Brain microvascular endothelial cell (primary cell): Measurements from ENCODE around the gene FAHD1.

Source experiments
- DNase-seq: peaks from one replicate; pipeline ENCODE4 v3.0.0-alpha.2; 2020
- H3K27ac ChIP-seq: fragments of 250-450 bp; sonication (Bioruptor Pico); 2 replicates; pipeline ENCODE4 v1.5.1; 2020; ENCODE audit warnings: mild to moderate bottlenecking, moderate library complexity
- H3K27me3 ChIP-seq: fragments of 250-450 bp; sonication (Bioruptor Pico); replicated peaks from 2 replicates; pipeline ENCODE4 v1.5.1; 2020; ENCODE audit warnings: mild to moderate bottlenecking
- H3K36me3 ChIP-seq: fragments of 250-450 bp; sonication (Bioruptor Pico); replicated peaks from 2 replicates; pipeline ENCODE4 v1.5.1; 2020; ENCODE audit warnings: mild to moderate bottlenecking
- H3K4me3 ChIP-seq: 2 replicates; pipeline ENCODE4 v1.5.1; 2011; ENCODE audit warnings: low read depth, mild to moderate bottlenecking, control low read depth, low read length, moderate library complexity
- CTCF ChIP-seq: IDR thresholded peaks from 2 replicates; pipeline ENCODE4 v1.5.1; 2011; ENCODE audit warnings: low read depth, mild to moderate bottlenecking, moderate library complexity, low read length, control low read depth, inconsistent platforms; ENCODE audit errors: missing control alignments
- in situ Hi-C: cut with HindIII; loops from 2 replicates; pipeline ENCODE4 v1.10.0; 2017; ENCODE audit warnings: low sequenced_read_pairs, low pct_ligation_motif_present

Gene FAHD1

GRCh38 chr16:1784977-1785845, 41.8 kb upstream of the FAHD1 start:
- peaks cover 33% of the 10 kb centered on the region for H3K36me3 ChIP-seq
- H3K27ac ChIP-seq = no peak overlapping the region
- in situ Hi-C loops = no loop called here

GRCh38 chr16:1785846-1786170, 41.2 kb upstream of the FAHD1 start:
- peaks cover 31% of the 10 kb centered on the region for H3K36me3 ChIP-seq
- H3K27me3 ChIP-seq = no peaks in the 10 kb centered on the region
- no peak overlapping the region for H3K4me3 ChIP-seq
- DNase-seq = no peak
- H3K27ac ChIP-seq = no peak overlapping the region
- in situ Hi-C loops = no loop called here
- TF ChIP-seq CTCF = no peak

More at GRCh38 chr16:1784977-1785845, 41.8 kb upstream of the FAHD1 start:
- H3K27me3 ChIP-seq = no peaks in the 10 kb centered on the region
- H3K4me3 ChIP-seq = no peak overlapping the region
- DNase-seq = no peak
- TF ChIP-seq CTCF = no peak

GRCh38 chr16:1786242-1787055, 40.6 kb upstream of the FAHD1 start:
- DNase-seq = no peak
- in situ Hi-C loops = no loop called here

GRCh38 chr16:1787056-1787321, 40.0 kb upstream of the FAHD1 start:
- H3K4me3 ChIP-seq = no peak overlapping the region
- H3K36me3 ChIP-seq = peaks cover 27% of the 10 kb centered on the region
- TF ChIP-seq CTCF = no peak
- no peak for DNase-seq
- H3K27ac ChIP-seq = no peak overlapping the region
- no peaks in the 10 kb centered on the region for H3K27me3 ChIP-seq
- in situ Hi-C loops = no loop called here

More at GRCh38 chr16:1786242-1787055, 40.6 kb upstream of the FAHD1 start:
- Histone ChIP-seq H3K27ac (no peak overlapping the region), H3K27me3 (no peaks in the 10 kb centered on the region), H3K36me3 (peaks cover 27% of the 10 kb centered on the region), H3K4me3 (no peak overlapping the region)
- peak; percentile 2 for TF ChIP-seq CTCF

GRCh38 chr16:1787322-1788094, 39.5 kb upstream of the FAHD1 start:
- DNase-seq = no peak

More at GRCh38 chr16:1787322-1788094, 39.5 kb upstream of the FAHD1 start:
- no peak overlapping the region for H3K27ac ChIP-seq
- TF ChIP-seq CTCF = no peak
- no peaks in the 10 kb centered on the region for H3K27me3 ChIP-seq
- in situ Hi-C loops = no loop called here
- H3K36me3 ChIP-seq = peaks cover 27% of the 10 kb centered on the region
- no peak overlapping the region for H3K4me3 ChIP-seq
